ENCODE results near the gene EHD1.

Gene EHD1

GRCh38 chr11:64858467-64859263 lies 19.8 kb downstream of the EHD1 start:
- H3K4me3 ChIP-seq (replicated peaks; ENCODE audit: low read depth, low read length), result no peak overlapping the region
- TF ChIP-seq CTCF (IDR thresholded peaks at IDR 0.05; ENCODE audit: low read depth, low read length, missing control alignments), result no peak
- DNase-seq (ENCODE audit: extremely low read depth, low read depth), result no peak

GRCh38 chr11:64857485-64857884 lies 20.9 kb downstream of the EHD1 start:
- no peak for DNase-seq (ENCODE audit: extremely low read depth, low read depth)
- no peak for TF ChIP-seq CTCF (IDR thresholded peaks at IDR 0.05; ENCODE audit: low read depth, low read length, missing control alignments)
- no peak overlapping the region for H3K4me3 ChIP-seq (replicated peaks; ENCODE audit: low read depth, low read length)

- no peak for DNase-seq (ENCODE audit: extremely low read depth, low read depth)
- TF ChIP-seq CTCF (IDR thresholded peaks at IDR 0.05; ENCODE audit: low read depth, low read length, missing control alignments), result no peak
- H3K4me3 ChIP-seq (replicated peaks; ENCODE audit: low read depth, low read length), result no peak overlapping the region
Observed at GRCh38 chr11:64856382-64857227, 21.8 kb downstream of the EHD1 start.

GRCh38 chr11:64855596-64856304 lies 22.7 kb downstream of the EHD1 start:
- DNase-seq (ENCODE audit: extremely low read depth, low read depth), result no peak
- TF ChIP-seq CTCF (IDR thresholded peaks at IDR 0.05; ENCODE audit: low read depth, low read length, missing control alignments), result no peak
- H3K4me3 ChIP-seq (replicated peaks; ENCODE audit: low read depth, low read length), result no peak overlapping the region

- no peak for TF ChIP-seq CTCF (IDR thresholded peaks at IDR 0.05; ENCODE audit: low read depth, low read length, missing control alignments)
- H3K4me3 ChIP-seq (replicated peaks; ENCODE audit: low read depth, low read length), result 0 out of 2 replicates have a peak overlapping the region, but pooled peaks have one; percentile 2
- DNase-seq (ENCODE audit: extremely low read depth, low read depth), result peak; percentile 84
Observed at GRCh38 chr11:64854534-64855502, 23.6 kb downstream of the EHD1 start.

GRCh38 chr11:64854157-64854533 lies 24.3 kb downstream of the EHD1 start:
- TF ChIP-seq CTCF (IDR thresholded peaks at IDR 0.05; ENCODE audit: low read depth, low read length, missing control alignments), result no peak
- no peak overlapping the region for H3K4me3 ChIP-seq (replicated peaks; ENCODE audit: low read depth, low read length)

More at GRCh38 chr11:64854157-64854533, 24.3 kb downstream of the EHD1 start:
- DNase-seq (ENCODE audit: extremely low read depth, low read depth), result no peak

Measured in HFF-Myc (cell line).